Measurements from ENCODE around the gene SLC22A17. TPM values are rescaled to one million over a fixed set of nuclear protein-coding genes. Genes with fewer than 3 reads are reported as not detected.

The SLC22A17 gene
- total and polyA plus RNA-seq, 2 of the 13 experiments (the other 11 are each of a cell fraction or from before 2014, with no cell fraction given), result 0.95 to 1.1 TPM

DNA sequence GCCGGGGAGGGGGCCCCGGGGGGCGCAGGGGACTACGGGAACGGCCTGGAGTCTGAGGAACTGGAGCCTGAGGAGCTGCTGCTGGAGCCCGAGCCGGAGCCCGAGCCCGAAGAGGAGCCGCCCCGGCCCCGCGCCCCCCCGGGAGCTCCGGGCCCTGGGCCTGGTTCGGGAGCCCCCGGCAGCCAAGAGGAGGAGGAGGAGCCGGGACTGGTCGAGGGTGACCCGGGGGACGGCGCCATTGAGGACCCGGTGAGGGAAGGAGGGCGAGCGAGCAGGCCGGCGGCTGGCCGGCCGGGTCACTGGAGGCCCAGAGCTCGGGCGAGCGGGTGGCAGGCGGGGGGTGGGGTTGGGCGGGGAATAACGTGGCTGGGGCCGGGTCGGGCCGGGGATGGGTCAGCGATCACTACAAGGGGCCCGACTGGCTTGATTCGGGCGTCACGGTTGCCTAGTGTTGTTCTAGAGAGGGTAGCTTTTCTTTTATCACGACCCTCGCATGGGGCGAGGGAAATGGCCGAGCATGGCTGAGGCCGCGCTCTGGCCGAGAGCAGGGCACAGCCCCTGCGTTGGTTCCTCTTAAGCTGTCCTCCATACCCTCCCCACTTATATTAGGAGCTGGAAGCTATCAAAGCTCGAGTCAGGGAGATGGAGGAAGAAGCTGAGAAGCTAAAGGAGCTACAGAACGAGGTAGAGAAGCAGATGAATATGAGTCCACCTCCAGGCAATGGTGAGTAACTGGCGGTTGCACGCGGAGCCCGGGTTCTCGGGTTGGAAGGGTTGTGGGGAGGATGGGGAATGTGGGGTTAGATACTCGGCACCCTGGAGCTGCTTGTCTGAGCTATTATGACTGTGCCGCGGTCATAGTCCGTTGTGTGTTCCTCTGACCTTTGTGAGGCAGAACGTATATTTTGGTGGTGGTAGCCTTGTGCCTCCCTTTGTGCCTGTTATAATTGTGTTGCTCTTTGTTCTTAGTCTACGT lies 30.8 kb downstream of the SLC22A17 start (continued):
- TF ChIP-seq ZNF619 (CRISPR knock-in tag; IDR thresholded peaks at IDR 0.05), result peak; percentile 94
- TF ChIP-seq ZNF775 (CRISPR knock-in tag; IDR thresholded peaks at IDR 0.05; ENCODE audit: borderline replicate concordance), result peak; percentile 1; the same call in 1 of the 2 replicates
- no peak; the same call in none of the 2 replicates for TF ChIP-seq SP5 (CRISPR knock-in tag; IDR thresholded peaks at IDR 0.05; ENCODE audit: borderline replicate concordance, low read depth)
- TF ChIP-seq ZNF841 (CRISPR knock-in tag; IDR thresholded peaks at IDR 0.05; ENCODE audit: borderline replicate concordance), result peak; percentile 3; the same call in 1 of the 2 replicates
- TF ChIP-seq KDM3A (CRISPR knock-in tag; IDR thresholded peaks at IDR 0.05; ENCODE audit: low read depth), result 0 out of 2 replicates have a peak, but pooled peaks have one; percentile 33
- peak; percentile 26; the same call in 1 of the 2 replicates for TF ChIP-seq ZSCAN12 (CRISPR knock-in tag; IDR thresholded peaks at IDR 0.05)
- TF ChIP-seq ZKSCAN5 (CRISPR knock-in tag; IDR thresholded peaks at IDR 0.05), result no peak
- no peak for TF ChIP-seq CTCF (CRISPR knock-in tag; IDR thresholded peaks at IDR 0.05)
- TF ChIP-seq ZNF646 (CRISPR knock-in tag; IDR thresholded peaks at IDR 0.05), result peak; percentile 77; the same call in 1 of the 2 replicates
- TF ChIP-seq ZNF598 (CRISPR knock-in tag; IDR thresholded peaks at IDR 0.05; ENCODE audit: borderline replicate concordance), result peak; percentile 39; the same call in 1 of the 2 replicates
- peak; percentile 93 for TF ChIP-seq ZNF883 (CRISPR knock-in tag; IDR thresholded peaks at IDR 0.05; ENCODE audit: not compliant biosample characterization)
- no peak for TF ChIP-seq SMARCC2 (IDR thresholded peaks at IDR 0.05)
- TF ChIP-seq, protein P1, sequence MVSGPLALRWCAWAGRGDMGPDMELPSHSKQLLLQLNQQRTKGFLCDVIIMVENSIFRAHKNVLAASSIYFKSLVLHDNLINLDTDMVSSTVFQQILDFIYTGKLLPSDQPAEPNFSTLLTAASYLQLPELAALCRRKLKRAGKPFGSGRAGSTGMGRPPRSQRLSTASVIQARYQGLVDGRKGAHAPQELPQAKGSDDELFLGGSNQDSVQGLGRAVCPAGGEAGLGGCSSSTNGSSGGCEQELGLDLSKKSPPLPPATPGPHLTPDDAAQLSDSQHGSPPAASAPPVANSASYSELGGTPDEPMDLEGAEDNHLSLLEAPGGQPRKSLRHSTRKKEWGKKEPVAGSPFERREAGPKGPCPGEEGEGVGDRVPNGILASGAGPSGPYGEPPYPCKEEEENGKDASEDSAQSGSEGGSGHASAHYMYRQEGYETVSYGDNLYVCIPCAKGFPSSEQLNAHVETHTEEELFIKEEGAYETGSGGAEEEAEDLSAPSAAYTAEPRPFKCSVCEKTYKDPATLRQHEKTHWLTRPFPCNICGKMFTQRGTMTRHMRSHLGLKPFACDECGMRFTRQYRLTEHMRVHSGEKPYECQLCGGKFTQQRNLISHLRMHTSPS (CRISPR knock-in tag; IDR thresholded peaks at IDR 0.05; ENCODE audit: low read depth), result no peak
- TF ChIP-seq ZNF660 (CRISPR knock-in tag; IDR thresholded peaks at IDR 0.05; ENCODE audit: borderline replicate concordance, low read depth), result no peak
- no peak for TF ChIP-seq ZNF101 (CRISPR knock-in tag; IDR thresholded peaks at IDR 0.05; ENCODE audit: borderline replicate concordance, low read depth)
- peak; percentile 22; the same call in 1 of the 2 replicates for TF ChIP-seq ELF3 (CRISPR knock-in tag; IDR thresholded peaks at IDR 0.05)
